Liver (tissue), 3 donors: ENCODE measurements around the gene NUP205.

Source experiments
- CTCF ChIP-seq: fragments of 150-350 bp; IDR thresholded peaks from 2 replicates; pipeline ENCODE4 v1.5.1; 2017; ENCODE audit warnings: improper control_type of control experiment, low read depth, low read length; ENCODE audit not compliant: missing input control
- EGR1 ChIP-seq, 2 donors: IDR thresholded peaks; 2 replicates each; pipeline ENCODE4 v1.6.1; 2016 to 2018; ENCODE audit warnings: antibody characterized with exemption in 2 of 2, low read depth in 2 of 2
- FOXA1 ChIP-seq: IDR thresholded peaks from 2 replicates; pipeline ENCODE4 v1.6.1; 2016; ENCODE audit warnings: antibody characterized with exemption
- GABPA ChIP-seq, 2 donors: IDR thresholded peaks in 1 of 2; conservative IDR thresholded peaks in 1 of 2; 2 replicates each; pipeline ENCODE4 v1.6.1; 2016; ENCODE audit warnings: antibody characterized with exemption in 2 of 2, mild to moderate bottlenecking in 1 of 2, moderate library complexity in 1 of 2
- HNF4A ChIP-seq, 2 donors: conservative IDR thresholded peaks; 2 replicates each; pipeline ENCODE4 v1.6.1; 2016; ENCODE audit warnings: antibody characterized with exemption in 2 of 2, mild to moderate bottlenecking in 2 of 2
- JUND ChIP-seq, 2 donors: IDR thresholded peaks; 2 replicates each; pipeline ENCODE4 v1.6.1; 2016; ENCODE audit warnings: antibody characterized with exemption in 2 of 2
- MAX ChIP-seq: IDR thresholded peaks from 2 replicates; pipeline ENCODE4 v1.6.1; 2016; ENCODE audit warnings: antibody characterized with exemption
- RAD21 ChIP-seq, 2 donors: IDR thresholded peaks; 2 replicates each; pipeline ENCODE4 v1.6.1; 2016; ENCODE audit warnings: antibody characterized with exemption in 2 of 2, mild to moderate bottlenecking in 2 of 2
- REST ChIP-seq: IDR thresholded peaks from 2 replicates; pipeline ENCODE4 v1.6.1; 2016; ENCODE audit warnings: antibody characterized with exemption, mild to moderate bottlenecking
- SP1 ChIP-seq: IDR thresholded peaks from 2 replicates; pipeline ENCODE4 v1.6.1; 2018; ENCODE audit warnings: antibody characterized with exemption, mild to moderate bottlenecking
- TAF1 ChIP-seq: conservative IDR thresholded peaks from 2 replicates; pipeline ENCODE4 v1.6.1; 2016; ENCODE audit warnings: antibody characterized with exemption, mild to moderate bottlenecking
- YY1 ChIP-seq: IDR thresholded peaks from 2 replicates; pipeline ENCODE4 v1.6.1; 2016; ENCODE audit warnings: antibody characterized with exemption, mild to moderate bottlenecking
- TF ChIP-seq, protein P1 (sequence below): IDR thresholded peaks from 2 replicates; pipeline ENCODE4 v1.6.1; 2016; ENCODE audit warnings: antibody characterized with exemption
- TF ChIP-seq, protein P2 (sequence below): IDR thresholded peaks from 2 replicates; pipeline ENCODE4 v1.6.1; 2016; ENCODE audit warnings: antibody characterized with exemption
- donor health status: healthy.
- donor health status: healthy.

DNA sequence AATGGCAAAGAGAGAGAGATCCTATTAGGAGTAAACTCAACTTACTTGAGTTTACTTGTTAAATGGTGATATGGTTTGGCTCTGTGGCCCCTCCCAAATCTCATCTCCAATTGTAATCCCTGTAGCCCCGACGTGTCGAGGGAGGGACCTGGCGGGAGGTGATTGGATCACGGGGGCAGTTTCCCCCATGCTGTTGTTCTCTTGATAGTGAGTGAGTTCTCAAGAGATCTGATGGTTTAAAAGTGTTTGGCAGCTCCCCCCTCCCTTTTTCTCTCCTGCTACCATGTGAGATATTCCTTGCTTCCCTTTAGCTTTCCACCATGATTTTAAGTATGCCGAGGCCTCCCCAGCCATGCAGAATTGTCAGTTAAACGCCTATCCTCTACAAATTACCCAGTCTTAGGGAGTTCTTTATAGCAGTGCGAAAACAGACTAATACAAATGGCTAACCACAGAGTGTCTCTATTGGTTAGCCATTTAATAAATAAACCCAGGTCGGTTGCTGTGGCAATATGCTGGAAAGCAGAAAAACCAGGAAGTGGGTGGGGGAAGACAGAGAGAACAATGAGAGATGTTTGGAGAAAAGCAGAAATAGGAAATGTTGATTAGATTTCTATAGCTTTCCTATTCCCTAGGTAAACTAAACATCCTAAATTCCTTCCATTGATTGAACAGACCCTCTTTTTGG is 101.6 kb downstream of the NUP205 start:
- no peak for TF ChIP-seq REST
- no peak for TF ChIP-seq CTCF
- no peak for TF ChIP-seq YY1
- TF ChIP-seq TAF1: no peak
- no peak for TF ChIP-seq HNF4A (conservative IDR thresholded peaks at IDR 0.05)
- TF ChIP-seq MAX: no peak
- TF ChIP-seq, protein P1, sequence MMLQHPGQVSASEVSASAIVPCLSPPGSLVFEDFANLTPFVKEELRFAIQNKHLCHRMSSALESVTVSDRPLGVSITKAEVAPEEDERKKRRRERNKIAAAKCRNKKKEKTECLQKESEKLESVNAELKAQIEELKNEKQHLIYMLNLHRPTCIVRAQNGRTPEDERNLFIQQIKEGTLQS: no peak
- TF ChIP-seq FOXA1: no peak
- no peak for TF ChIP-seq SP1
- no peak for TF ChIP-seq JUND (IDR thresholded peaks at IDR 0.05)
- TF ChIP-seq, protein P2, sequence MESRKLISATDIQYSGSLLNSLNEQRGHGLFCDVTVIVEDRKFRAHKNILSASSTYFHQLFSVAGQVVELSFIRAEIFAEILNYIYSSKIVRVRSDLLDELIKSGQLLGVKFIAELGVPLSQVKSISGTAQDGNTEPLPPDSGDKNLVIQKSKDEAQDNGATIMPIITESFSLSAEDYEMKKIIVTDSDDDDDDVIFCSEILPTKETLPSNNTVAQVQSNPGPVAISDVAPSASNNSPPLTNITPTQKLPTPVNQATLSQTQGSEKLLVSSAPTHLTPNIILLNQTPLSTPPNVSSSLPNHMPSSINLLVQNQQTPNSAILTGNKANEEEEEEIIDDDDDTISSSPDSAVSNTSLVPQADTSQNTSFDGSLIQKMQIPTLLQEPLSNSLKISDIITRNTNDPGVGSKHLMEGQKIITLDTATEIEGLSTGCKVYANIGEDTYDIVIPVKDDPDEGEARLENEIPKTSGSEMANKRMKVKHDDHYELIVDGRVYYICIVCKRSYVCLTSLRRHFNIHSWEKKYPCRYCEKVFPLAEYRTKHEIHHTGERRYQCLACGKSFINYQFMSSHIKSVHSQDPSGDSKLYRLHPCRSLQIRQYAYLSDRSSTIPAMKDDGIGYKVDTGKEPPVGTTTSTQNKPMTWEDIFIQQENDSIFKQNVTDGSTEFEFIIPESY: no peak
- TF ChIP-seq RAD21 (IDR thresholded peaks at IDR 0.05): no peak
- no peak for TF ChIP-seq GABPA (IDR thresholded peaks at IDR 0.05 in 1 of 2, conservative IDR thresholded peaks at IDR 0.05 in 1 of 2)
- TF ChIP-seq EGR1 (IDR thresholded peaks at IDR 0.05; ENCODE audit: low read depth in 2 of 2): no peak
